WTC11 (cell line): ENCODE results near the gene ZFP36L1.

Experiments used
- SP1 ChIP-seq: sonication (generic); formaldehyde crosslinking; conservative IDR thresholded peaks from 2 replicates; pipeline ENCODE4 v1.8.1; 2022; ENCODE audit warnings: missing genetic modification reagents
- TEAD1 ChIP-seq: sonication (generic); formaldehyde crosslinking; IDR thresholded peaks from 2 replicates; pipeline ENCODE4 v1.8.0; 2022; ENCODE audit warnings: mild to moderate bottlenecking, missing genetic modification reagents

GRCh38 chr14:68817506-68818212 lies 24.8 kb upstream of the ZFP36L1 start:
- TF ChIP-seq SP1 (no peak), TEAD1 (no peak)
